Liver (tissue), 3 donors: ENCODE results near the gene CSPG4.

Source experiments
- HNF4A ChIP-seq, 2 donors: conservative IDR thresholded peaks; 2 replicates each; pipeline ENCODE4 v1.6.1; 2016; ENCODE audit warnings: antibody characterized with exemption in 2 of 2, mild to moderate bottlenecking in 2 of 2
- TF ChIP-seq, protein P1 (sequence below): IDR thresholded peaks from 2 replicates; pipeline ENCODE4 v1.6.1; 2016; ENCODE audit warnings: antibody characterized with exemption, mild to moderate bottlenecking
- TF ChIP-seq, protein P2 (sequence below): IDR thresholded peaks from 2 replicates; pipeline ENCODE4 v1.6.1; 2016; ENCODE audit warnings: antibody characterized with exemption
- TF ChIP-seq, protein P3 (sequence below): fragments of 150-350 bp; IDR thresholded peaks from 2 replicates; pipeline ENCODE4 v1.5.1; 2017; ENCODE audit warnings: improper control_type of control experiment, low read depth, low read length; ENCODE audit not compliant: missing input control
- donor health status: healthy.
- donor health status: healthy.

DNA sequence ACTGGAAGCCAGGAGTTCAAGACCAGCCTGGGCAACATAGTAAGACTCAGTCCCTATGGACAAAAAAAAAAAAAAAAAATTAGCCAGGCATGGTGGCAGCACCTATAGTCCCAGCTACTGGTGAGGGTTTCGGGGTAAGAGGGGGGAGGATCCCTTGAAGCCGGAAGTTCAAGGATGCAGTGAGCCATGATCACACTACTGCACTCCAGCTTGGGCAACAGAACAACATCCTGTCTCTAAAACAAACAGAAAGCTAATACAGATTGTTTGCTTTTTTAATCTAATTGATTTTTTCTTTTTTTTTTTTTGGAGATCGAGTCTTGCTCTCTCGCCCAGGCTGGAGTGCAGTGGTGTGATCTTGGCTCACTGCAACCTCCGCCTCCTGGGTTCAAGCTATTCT lies 71.0 kb downstream of the CSPG4 start:
- TF ChIP-seq, protein P1, sequence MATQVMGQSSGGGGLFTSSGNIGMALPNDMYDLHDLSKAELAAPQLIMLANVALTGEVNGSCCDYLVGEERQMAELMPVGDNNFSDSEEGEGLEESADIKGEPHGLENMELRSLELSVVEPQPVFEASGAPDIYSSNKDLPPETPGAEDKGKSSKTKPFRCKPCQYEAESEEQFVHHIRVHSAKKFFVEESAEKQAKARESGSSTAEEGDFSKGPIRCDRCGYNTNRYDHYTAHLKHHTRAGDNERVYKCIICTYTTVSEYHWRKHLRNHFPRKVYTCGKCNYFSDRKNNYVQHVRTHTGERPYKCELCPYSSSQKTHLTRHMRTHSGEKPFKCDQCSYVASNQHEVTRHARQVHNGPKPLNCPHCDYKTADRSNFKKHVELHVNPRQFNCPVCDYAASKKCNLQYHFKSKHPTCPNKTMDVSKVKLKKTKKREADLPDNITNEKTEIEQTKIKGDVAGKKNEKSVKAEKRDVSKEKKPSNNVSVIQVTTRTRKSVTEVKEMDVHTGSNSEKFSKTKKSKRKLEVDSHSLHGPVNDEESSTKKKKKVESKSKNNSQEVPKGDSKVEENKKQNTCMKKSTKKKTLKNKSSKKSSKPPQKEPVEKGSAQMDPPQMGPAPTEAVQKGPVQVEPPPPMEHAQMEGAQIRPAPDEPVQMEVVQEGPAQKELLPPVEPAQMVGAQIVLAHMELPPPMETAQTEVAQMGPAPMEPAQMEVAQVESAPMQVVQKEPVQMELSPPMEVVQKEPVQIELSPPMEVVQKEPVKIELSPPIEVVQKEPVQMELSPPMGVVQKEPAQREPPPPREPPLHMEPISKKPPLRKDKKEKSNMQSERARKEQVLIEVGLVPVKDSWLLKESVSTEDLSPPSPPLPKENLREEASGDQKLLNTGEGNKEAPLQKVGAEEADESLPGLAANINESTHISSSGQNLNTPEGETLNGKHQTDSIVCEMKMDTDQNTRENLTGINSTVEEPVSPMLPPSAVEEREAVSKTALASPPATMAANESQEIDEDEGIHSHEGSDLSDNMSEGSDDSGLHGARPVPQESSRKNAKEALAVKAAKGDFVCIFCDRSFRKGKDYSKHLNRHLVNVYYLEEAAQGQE: no peak
- TF ChIP-seq, protein P2, sequence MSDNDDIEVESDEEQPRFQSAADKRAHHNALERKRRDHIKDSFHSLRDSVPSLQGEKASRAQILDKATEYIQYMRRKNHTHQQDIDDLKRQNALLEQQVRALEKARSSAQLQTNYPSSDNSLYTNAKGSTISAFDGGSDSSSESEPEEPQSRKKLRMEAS: no peak
- TF ChIP-seq HNF4A (conservative IDR thresholded peaks at IDR 0.05): peak; percentile 23 to 28
- TF ChIP-seq, protein P3, sequence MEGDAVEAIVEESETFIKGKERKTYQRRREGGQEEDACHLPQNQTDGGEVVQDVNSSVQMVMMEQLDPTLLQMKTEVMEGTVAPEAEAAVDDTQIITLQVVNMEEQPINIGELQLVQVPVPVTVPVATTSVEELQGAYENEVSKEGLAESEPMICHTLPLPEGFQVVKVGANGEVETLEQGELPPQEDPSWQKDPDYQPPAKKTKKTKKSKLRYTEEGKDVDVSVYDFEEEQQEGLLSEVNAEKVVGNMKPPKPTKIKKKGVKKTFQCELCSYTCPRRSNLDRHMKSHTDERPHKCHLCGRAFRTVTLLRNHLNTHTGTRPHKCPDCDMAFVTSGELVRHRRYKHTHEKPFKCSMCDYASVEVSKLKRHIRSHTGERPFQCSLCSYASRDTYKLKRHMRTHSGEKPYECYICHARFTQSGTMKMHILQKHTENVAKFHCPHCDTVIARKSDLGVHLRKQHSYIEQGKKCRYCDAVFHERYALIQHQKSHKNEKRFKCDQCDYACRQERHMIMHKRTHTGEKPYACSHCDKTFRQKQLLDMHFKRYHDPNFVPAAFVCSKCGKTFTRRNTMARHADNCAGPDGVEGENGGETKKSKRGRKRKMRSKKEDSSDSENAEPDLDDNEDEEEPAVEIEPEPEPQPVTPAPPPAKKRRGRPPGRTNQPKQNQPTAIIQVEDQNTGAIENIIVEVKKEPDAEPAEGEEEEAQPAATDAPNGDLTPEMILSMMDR: no peak
